ENCODE results near the gene MED25. TPM values are rescaled to one million over a fixed set of nuclear protein-coding genes. Genes with fewer than 3 reads are reported as not detected.

Gene MED25
- polyA plus RNA-seq, 1 of the 3 experiments (the other 2 are of a cell fraction), result 30.2 TPM

GRCh38 chr19:49832556-49832955 lies 14.5 kb downstream of the MED25 start (continued):
- TF ChIP-seq RAD21 (IDR thresholded peaks at IDR 0.05; ENCODE audit: low read length) (no peak), TCF12 (IDR thresholded peaks at IDR 0.05) (no peak)

GRCh38 chr19:49833599-49833998 lies 15.5 kb downstream of the MED25 start:
- 0 out of 2 replicates have a peak, but pooled peaks cover 5% of the 10 kb centered on the region for H4K20me1 ChIP-seq (ENCODE audit: insufficient read depth)
- POLR2A ChIA-PET, result interaction anchor here (1.0 kb wide), 1 partner anchor 17 kb away, joined by 4 read pairs; the partner anchor contains the start of gene PTOV1
- no peaks in the 10 kb centered on the region for H3K9me2 ChIP-seq
- 87% methylated on average over 6 of the region's 7 CpGs for WGBS (ENCODE audit: low lambda C conversion rate)
- H3K27me3 ChIP-seq (ENCODE audit: insufficient read depth), result no peaks in the 10 kb centered on the region
- TF ChIP-seq, protein P1, sequence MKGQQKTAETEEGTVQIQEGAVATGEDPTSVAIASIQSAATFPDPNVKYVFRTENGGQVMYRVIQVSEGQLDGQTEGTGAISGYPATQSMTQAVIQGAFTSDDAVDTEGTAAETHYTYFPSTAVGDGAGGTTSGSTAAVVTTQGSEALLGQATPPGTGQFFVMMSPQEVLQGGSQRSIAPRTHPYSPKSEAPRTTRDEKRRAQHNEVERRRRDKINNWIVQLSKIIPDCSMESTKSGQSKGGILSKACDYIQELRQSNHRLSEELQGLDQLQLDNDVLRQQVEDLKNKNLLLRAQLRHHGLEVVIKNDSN (IDR thresholded peaks at IDR 0.05; ENCODE audit: borderline replicate concordance, low read depth), result no peak
- TF ChIP-seq RFX5 (IDR thresholded peaks at IDR 0.05; ENCODE audit: low read length) (no peak), TAF1 (IDR thresholded peaks at IDR 0.05; ENCODE audit: borderline replicate concordance, low read depth, low read length) (no peak), POLR2AphosphoS5 (IDR thresholded peaks at IDR 0.05; ENCODE audit: low read depth, low read length) (no peak), FOXJ3 (CRISPR knock-in tag; IDR thresholded peaks at IDR 0.05) (no peak), ELF1 (IDR thresholded peaks at IDR 0.05) (no peak), PBX3 (IDR thresholded peaks at IDR 0.05) (no peak), EZH2phosphoT487 (IDR thresholded peaks at IDR 0.05; ENCODE audit: borderline replicate concordance, low read depth) (no peak), MEF2A (IDR thresholded peaks at IDR 0.05; ENCODE audit: borderline replicate concordance, low read depth) (no peak), MXI1 (IDR thresholded peaks at IDR 0.05; ENCODE audit: low read depth, low read length) (no peak), GATA2 (CRISPR knock-in tag; IDR thresholded peaks at IDR 0.05) (no peak), CHD2 (IDR thresholded peaks at IDR 0.05; ENCODE audit: low read length, partially characterized antibody) (no peak), TCF12 (IDR thresholded peaks at IDR 0.05) (no peak), FOXM1 (IDR thresholded peaks at IDR 0.05; ENCODE audit: low read depth) (no peak), GABPA (IDR thresholded peaks at IDR 0.05; ENCODE audit: low read depth) (no peak), YY1 (IDR thresholded peaks at IDR 0.05; ENCODE audit: low read depth) (no peak), RAD21 (IDR thresholded peaks at IDR 0.05; ENCODE audit: low read length) (no peak), ZBTB33 (IDR thresholded peaks at IDR 0.05; ENCODE audit: borderline replicate concordance, low read depth) (no peak)
- TF ChIP-seq, protein P2, sequence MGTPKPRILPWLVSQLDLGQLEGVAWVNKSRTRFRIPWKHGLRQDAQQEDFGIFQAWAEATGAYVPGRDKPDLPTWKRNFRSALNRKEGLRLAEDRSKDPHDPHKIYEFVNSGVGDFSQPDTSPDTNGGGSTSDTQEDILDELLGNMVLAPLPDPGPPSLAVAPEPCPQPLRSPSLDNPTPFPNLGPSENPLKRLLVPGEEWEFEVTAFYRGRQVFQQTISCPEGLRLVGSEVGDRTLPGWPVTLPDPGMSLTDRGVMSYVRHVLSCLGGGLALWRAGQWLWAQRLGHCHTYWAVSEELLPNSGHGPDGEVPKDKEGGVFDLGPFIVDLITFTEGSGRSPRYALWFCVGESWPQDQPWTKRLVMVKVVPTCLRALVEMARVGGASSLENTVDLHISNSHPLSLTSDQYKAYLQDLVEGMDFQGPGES (IDR thresholded peaks at IDR 0.05; ENCODE audit: low read depth, low read length), result no peak
- DNase-seq, result no peak
- CTCF ChIA-PET, result interaction anchor here (1.5 kb wide), 1 partner anchor 14 kb away, joined by 3 read pairs; no protein-coding TSS in a partner anchor
- H3K79me2 ChIP-seq (ENCODE audit: insufficient read depth), result no peaks in the 10 kb centered on the region
- H3K9me3 ChIP-seq, result no peaks in the 10 kb centered on the region
- no peak overlapping the region for H3K4me3 ChIP-seq (ENCODE audit: low read depth in 2 of 2, low read length in 1 of 2)
- peaks cover 6 to 70% of the 10 kb centered on the region in 2 experiments for H3K36me3 ChIP-seq (replicated peaks in 1 of 2; ENCODE audit: control insufficient read depth in 1 of 2, insufficient read depth in 2 of 2, low read length in 1 of 2)
- H2AFZ ChIP-seq (ENCODE audit: low read depth), result no peak overlapping the region
- H3F3A ChIP-seq (replicated peaks; ENCODE audit: insufficient read depth), result no peaks in the 10 kb centered on the region
- no peak overlapping the region for H3K9ac ChIP-seq
- no peak overlapping the region for H3K27ac ChIP-seq (ENCODE audit: low read depth in 2 of 2, low read length in 1 of 2)
- no peak overlapping the region for H3K4me2 ChIP-seq
- no peaks in the 10 kb centered on the region for H3K4me1 ChIP-seq (ENCODE audit: control insufficient read depth in 1 of 2, insufficient read depth in 2 of 2, low read depth in 1 of 2, low read length in 1 of 2)
